ENCODE results near the gene BFSP1. TPM values are rescaled to one million over a fixed set of nuclear protein-coding genes. Genes with fewer than 3 reads are reported as not detected.

The BFSP1 gene
- total RNA-seq (1 to 10 TPM; 1.1 to 3.6 (median 1.5) TPM), polyA plus RNA-seq (under 1 TPM in 2 of 3 donors, not detected in 1; 0.51 to 0.60 TPM)

- H3K4me3 ChIP-seq, result peak within 1 kb of the TSS; percentile 37 to 66 (median 62)
- H3K9me3 ChIP-seq, result no peaks in the 10 kb centered on the region
- 1% methylated on average over 111 of the region's 111 CpGs for WGBS, 2 donors
- no peaks in the 10 kb centered on the region for H3K36me3 ChIP-seq
- DNase-seq, result no peak
- intact Hi-C loops (cut with DNase I), result loop anchor here (2.0 to 5.0 kb wide), 3 partner anchors 26 to 436 kb away; partner anchors contain the start of genes MGME1 and SNX5
- peaks cover 0 to 24% (median 13%) of the 10 kb centered on the region in 4 donors for H3K4me1 ChIP-seq
- H3K27me3 ChIP-seq, result no peaks in the 10 kb centered on the region
- TF ChIP-seq POLR2AphosphoS5 (IDR thresholded peaks at IDR 0.05) (peak in 1 of 4 donors; percentile 28), POLR2A (IDR thresholded peaks at IDR 0.05) (no peak)
- peak within 1 kb of the TSS; percentile 77 to 92 (median 86) for H3K27ac ChIP-seq
Measured at GRCh38 chr20:17530716-17531664, at the start of gene BFSP1. BFSP1 (minus strand) TSS chr20:17531379; CDS start chr20:17531329, 50 bp downstream.

- Histone ChIP-seq H3K4me1 (peaks cover 0 to 97% (median 88%) of the 10 kb centered on the region in 4 donors), H3K36me3 (no peaks in the 10 kb centered on the region), H3K4me3 (no peak overlapping the region), H3K27ac (peak overlapping the region; percentile 9 to 100 (median 77)), H3K27me3 (no peaks in the 10 kb centered on the region), H3K9me3 (no peaks in the 10 kb centered on the region)
- no peak for DNase-seq
- TF ChIP-seq POLR2A (IDR thresholded peaks at IDR 0.05) (no peak), POLR2AphosphoS5 (IDR thresholded peaks at IDR 0.05) (peak in 1 of 4 donors; percentile 6)
- intact Hi-C loops (cut with DNase I), result no loop called here
- WGBS, 2 donors, result 93 to 94% methylated on average over 2 of the region's 2 CpGs
Measured at GRCh38 chr20:17580895-17581294, 49.7 kb upstream of the BFSP1 start.

GRCh38 chr20:17579369-17580039, 48.3 kb upstream of the BFSP1 start:
- peaks cover 0 to 95% (median 86%) of the 10 kb centered on the region in 4 donors for H3K4me1 ChIP-seq
- no peaks in the 10 kb centered on the region for H3K27me3 ChIP-seq
- no peak for DNase-seq

GRCh38 chr20:17576215-17576614, 45.0 kb upstream of the BFSP1 start:
- Histone ChIP-seq H3K36me3 (peaks cover 0 to 23% (median 0%) of the 10 kb centered on the region in 4 donors), H3K27ac (peak overlapping the region; percentile 99 to 100 (median 100)), H3K27me3 (no peaks in the 10 kb centered on the region), H3K9me3 (no peaks in the 10 kb centered on the region), H3K4me1 (peaks cover 3 to 86% (median 76%) of the 10 kb centered on the region in 4 donors), H3K4me3 (peak overlapping the region in 2 of 4 donors; percentile 26 to 80)
- intact Hi-C loops (cut with DNase I), result no loop called here
- no peak for TF ChIP-seq POLR2AphosphoS5 (IDR thresholded peaks at IDR 0.05)
- TF ChIP-seq POLR2A (IDR thresholded peaks at IDR 0.05), result no peak
- no peak for TF ChIP-seq CTCF (IDR thresholded peaks at IDR 0.05)
- no peak for TF ChIP-seq EP300 (IDR thresholded peaks at IDR 0.05)
- 74 to 84% methylated on average over 8 of the region's 8 CpGs for WGBS, 2 donors
- DNase-seq, result no peak

More at GRCh38 chr20:17579369-17580039, 48.3 kb upstream of the BFSP1 start:
- intact Hi-C loops (cut with DNase I), result no loop called here
- Histone ChIP-seq H3K9me3 (no peaks in the 10 kb centered on the region), H3K36me3 (peaks cover 0 to 9% (median 0%) of the 10 kb centered on the region in 4 donors), H3K4me3 (no peak overlapping the region), H3K27ac (peak overlapping the region in 3 of 4 donors; percentile 9 to 100 (median 99))
- TF ChIP-seq CTCF (IDR thresholded peaks at IDR 0.05) (no peak), POLR2AphosphoS5 (IDR thresholded peaks at IDR 0.05) (no peak), EP300 (IDR thresholded peaks at IDR 0.05) (no peak), POLR2A (IDR thresholded peaks at IDR 0.05) (no peak)
- WGBS, 2 donors, result 89 to 93% methylated on average over 4 of the region's 4 CpGs

- intact Hi-C loops (cut with DNase I), result no loop called here
- Histone ChIP-seq H3K36me3 (peaks cover 0 to 23% (median 0%) of the 10 kb centered on the region in 4 donors), H3K27me3 (no peaks in the 10 kb centered on the region), H3K4me3 (peak overlapping the region; percentile 80 to 100 (median 97)), H3K4me1 (peaks cover 3 to 62% (median 50%) of the 10 kb centered on the region in 4 donors), H3K27ac (peak overlapping the region; percentile 99 to 100 (median 100)), H3K9me3 (no peaks in the 10 kb centered on the region)
- TF ChIP-seq POLR2A (IDR thresholded peaks at IDR 0.05) (no peak), CTCF (IDR thresholded peaks at IDR 0.05) (no peak), EP300 (IDR thresholded peaks at IDR 0.05) (no peak), POLR2AphosphoS5 (IDR thresholded peaks at IDR 0.05) (no peak)
- 49 to 74% methylated on average over 3 of the region's 3 CpGs for WGBS, 2 donors
- DNase-seq, result no peak
Measured at GRCh38 chr20:17573463-17573862, 42.3 kb upstream of the BFSP1 start.

Data from sigmoid colon (tissue), 7 donors.